ENCODE data around the gene DMKN.
"Not testable (repeated sequence)": the region's sequence is repeated elsewhere in the genome, so short reads cannot be mapped to it uniquely, and the experiment has no call there.

The DMKN gene

GRCh38 chr19:35483089-35483488 is 30.4 kb downstream of the DMKN start:
- no peak overlapping the region for H3K9ac ChIP-seq (ENCODE audit: low read length)
- no peaks in the 10 kb centered on the region for H3K9me2 ChIP-seq (replicated peaks; ENCODE audit: insufficient read depth, low read length)
- no peaks in the 10 kb centered on the region for H3F3A ChIP-seq (ENCODE audit: insufficient read depth)
- H3K36me3 ChIP-seq (ENCODE audit: low read length): no peaks in the 10 kb centered on the region
- no peak for TF ChIP-seq EZH2phosphoT487 (conservative IDR thresholded peaks at IDR 0.05; ENCODE audit: low read length)
- TF ChIP-seq CTCF (IDR thresholded peaks at IDR 0.05; ENCODE audit: insufficient read depth, low read length, poor library complexity, severe bottlenecking): no peak
- no peaks in the 10 kb centered on the region for H3K79me2 ChIP-seq (ENCODE audit: insufficient read depth, low read length)
- H4K20me1 ChIP-seq (ENCODE audit: low read depth, low read length): no peaks in the 10 kb centered on the region
- no peak overlapping the region for H3K27ac ChIP-seq (ENCODE audit: low read depth, low read length)
- no peak overlapping the region for H2AFZ ChIP-seq (ENCODE audit: low read depth, low read length, severe bottlenecking)
- no peaks in the 10 kb centered on the region for H3K9me3 ChIP-seq (ENCODE audit: insufficient read depth, low read length)
- no peak overlapping the region for H3K4me2 ChIP-seq (ENCODE audit: low read depth, low read length, poor library complexity, severe bottlenecking)
- H3K27me3 ChIP-seq (ENCODE audit: low read length): no peaks in the 10 kb centered on the region
- H3K4me3 ChIP-seq (ENCODE audit: insufficient read depth, low read length, poor library complexity, severe bottlenecking): no peak overlapping the region

- Histone ChIP-seq H3K27me3 (ENCODE audit: low read length) (no peaks in the 10 kb centered on the region), H2AFZ (ENCODE audit: low read depth, low read length, severe bottlenecking) (no peak overlapping the region), H3K9ac (ENCODE audit: low read length) (no peak overlapping the region), H3K9me3 (ENCODE audit: insufficient read depth, low read length) (no peaks in the 10 kb centered on the region), H3K27ac (ENCODE audit: low read depth, low read length) (no peak overlapping the region), H3K36me3 (ENCODE audit: low read length) (no peaks in the 10 kb centered on the region), H3K79me2 (ENCODE audit: insufficient read depth, low read length) (no peaks in the 10 kb centered on the region), H4K20me1 (ENCODE audit: low read depth, low read length) (no peaks in the 10 kb centered on the region), H3F3A (ENCODE audit: insufficient read depth) (no peaks in the 10 kb centered on the region), H3K4me2 (ENCODE audit: low read depth, low read length, poor library complexity, severe bottlenecking) (no peak overlapping the region), H3K9me2 (replicated peaks; ENCODE audit: insufficient read depth, low read length) (no peaks in the 10 kb centered on the region), H3K4me3 (ENCODE audit: insufficient read depth, low read length, poor library complexity, severe bottlenecking) (no peak overlapping the region)
- TF ChIP-seq CTCF (IDR thresholded peaks at IDR 0.05; ENCODE audit: insufficient read depth, low read length, poor library complexity, severe bottlenecking): no peak
- no peak for TF ChIP-seq EZH2phosphoT487 (conservative IDR thresholded peaks at IDR 0.05; ENCODE audit: low read length)
Measured at GRCh38 chr19:35478794-35479677, 34.4 kb downstream of the DMKN start.

- Histone ChIP-seq H3F3A (ENCODE audit: insufficient read depth) (no peaks in the 10 kb centered on the region), H3K27ac (ENCODE audit: low read depth, low read length) (no peak overlapping the region), H3K27me3 (ENCODE audit: low read length) (no peaks in the 10 kb centered on the region), H3K9me3 (ENCODE audit: insufficient read depth, low read length) (no peaks in the 10 kb centered on the region), H3K4me3 (ENCODE audit: insufficient read depth, low read length, poor library complexity, severe bottlenecking) (no peak overlapping the region), H2AFZ (ENCODE audit: low read depth, low read length, severe bottlenecking) (no peak overlapping the region), H3K79me2 (ENCODE audit: insufficient read depth, low read length) (no peaks in the 10 kb centered on the region), H4K20me1 (ENCODE audit: low read depth, low read length) (no peaks in the 10 kb centered on the region), H3K4me2 (ENCODE audit: low read depth, low read length, poor library complexity, severe bottlenecking) (no peak overlapping the region), H3K9me2 (replicated peaks; ENCODE audit: insufficient read depth, low read length) (no peaks in the 10 kb centered on the region), H3K9ac (ENCODE audit: low read length) (no peak overlapping the region), H3K36me3 (ENCODE audit: low read length) (no peaks in the 10 kb centered on the region)
- TF ChIP-seq CTCF (IDR thresholded peaks at IDR 0.05; ENCODE audit: insufficient read depth, low read length, poor library complexity, severe bottlenecking) (peak; percentile 40), EZH2phosphoT487 (conservative IDR thresholded peaks at IDR 0.05; ENCODE audit: low read length) (no peak)
Measured at GRCh38 chr19:35476149-35476548, 37.3 kb downstream of the DMKN start.

DNA sequence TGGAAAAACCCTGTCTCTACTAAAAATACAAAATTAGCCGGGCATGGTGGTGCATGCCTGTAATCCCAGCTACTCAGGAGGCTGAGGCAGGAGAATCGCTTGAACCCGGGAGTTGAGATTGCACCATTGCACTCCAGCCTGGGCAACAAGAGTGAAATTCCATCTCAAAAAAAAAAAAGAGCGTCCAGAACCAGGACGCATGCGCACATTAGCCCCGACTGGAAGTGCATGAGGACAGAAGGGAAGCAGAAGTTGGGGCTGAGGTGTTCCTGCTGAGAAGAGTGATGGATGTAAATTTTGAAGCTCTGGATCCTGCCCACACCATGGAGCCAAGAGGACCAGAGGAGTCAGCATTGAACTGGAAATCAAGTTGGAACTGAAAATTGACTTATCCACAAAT is 38.9 kb downstream of the DMKN start:
- H3K9ac ChIP-seq (ENCODE audit: low read length); H4K20me1 ChIP-seq (ENCODE audit: low read depth, low read length); H3K79me2 ChIP-seq (ENCODE audit: insufficient read depth, low read length); H3F3A ChIP-seq (ENCODE audit: insufficient read depth); H2AFZ ChIP-seq (ENCODE audit: low read depth, low read length, severe bottlenecking); H3K27me3 ChIP-seq (ENCODE audit: low read length); H3K27ac ChIP-seq (ENCODE audit: low read depth, low read length); H3K9me2 ChIP-seq (replicated peaks; ENCODE audit: insufficient read depth, low read length); H3K4me2 ChIP-seq (ENCODE audit: low read depth, low read length, poor library complexity, severe bottlenecking); H3K36me3 ChIP-seq (ENCODE audit: low read length); H3K9me3 ChIP-seq (ENCODE audit: insufficient read depth, low read length); H3K4me3 ChIP-seq (ENCODE audit: insufficient read depth, low read length, poor library complexity, severe bottlenecking): not testable (repeated sequence)

All from SU-DHL-6 (cell line).